KG1 (cell line): ENCODE data around the gene LFNG.

Experiments
- DNase-seq: peaks from one replicate; lab custom pipeline; 2025; lab: John Stamatoyannopoulos, UW

LFNG gene

GRCh38 chr7:2572101-2572842 lies 52.7 kb downstream of the LFNG start:
- DNase-seq = no peak

- DNase-seq = no peak
These were observed 54.2 kb downstream of the LFNG start for GRCh38 chr7:2573761-2574160.

DNA sequence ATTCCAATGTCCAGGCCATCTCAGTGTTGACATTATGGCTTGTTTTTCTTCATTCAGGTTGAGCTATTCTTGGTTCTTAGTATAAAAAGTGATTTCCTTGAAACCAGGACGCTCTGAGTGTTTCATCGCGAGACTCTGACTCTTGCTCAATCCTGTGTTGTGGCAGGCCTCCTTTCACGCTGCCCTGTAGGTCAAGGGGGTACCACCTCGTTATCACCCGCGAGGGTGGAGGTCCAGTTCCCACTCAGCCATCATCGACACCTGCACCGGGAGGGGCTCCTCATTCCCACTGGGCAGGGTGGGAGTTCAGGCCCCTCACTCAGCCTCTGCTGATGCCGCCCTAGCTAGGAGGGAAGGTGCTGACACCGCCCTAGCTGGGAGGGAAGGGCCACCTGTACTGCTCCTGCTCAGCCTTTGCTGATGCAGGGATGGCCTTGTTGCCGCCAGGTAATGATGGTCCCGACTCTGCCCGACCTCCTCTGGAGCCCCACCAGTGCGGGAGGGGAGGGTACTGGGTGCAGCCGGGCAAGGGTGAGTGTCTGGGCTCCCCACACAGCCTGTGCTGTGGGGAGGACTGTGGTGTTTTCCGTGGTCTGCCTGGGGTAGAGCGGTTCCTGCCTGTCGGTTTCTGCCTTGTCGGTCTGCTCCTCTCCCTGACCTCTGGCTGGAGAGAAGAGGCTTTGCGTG lies 55.6 kb downstream of the LFNG start:
- no peak for DNase-seq

- no peak for DNase-seq
These were observed 56.3 kb downstream of the LFNG start for GRCh38 chr7:2575733-2576340.

GRCh38 chr7:2576742-2577491 lies 57.3 kb downstream of the LFNG start:
- no peak for DNase-seq
